ENCODE data around the gene REN. TPM values are rescaled to one million over a fixed set of nuclear protein-coding genes. Genes with fewer than 3 reads are reported as not detected.
A peak's percentile ranks its signal among the peaks of the same experiment; 100 is the strongest.

Gene REN
- total and polyA plus RNA-seq, 2 of the 8 experiments (the other 6 are each of a cell fraction or from before 2014, with no cell fraction given), result 0.05 TPM; not detected in 1

DNA sequence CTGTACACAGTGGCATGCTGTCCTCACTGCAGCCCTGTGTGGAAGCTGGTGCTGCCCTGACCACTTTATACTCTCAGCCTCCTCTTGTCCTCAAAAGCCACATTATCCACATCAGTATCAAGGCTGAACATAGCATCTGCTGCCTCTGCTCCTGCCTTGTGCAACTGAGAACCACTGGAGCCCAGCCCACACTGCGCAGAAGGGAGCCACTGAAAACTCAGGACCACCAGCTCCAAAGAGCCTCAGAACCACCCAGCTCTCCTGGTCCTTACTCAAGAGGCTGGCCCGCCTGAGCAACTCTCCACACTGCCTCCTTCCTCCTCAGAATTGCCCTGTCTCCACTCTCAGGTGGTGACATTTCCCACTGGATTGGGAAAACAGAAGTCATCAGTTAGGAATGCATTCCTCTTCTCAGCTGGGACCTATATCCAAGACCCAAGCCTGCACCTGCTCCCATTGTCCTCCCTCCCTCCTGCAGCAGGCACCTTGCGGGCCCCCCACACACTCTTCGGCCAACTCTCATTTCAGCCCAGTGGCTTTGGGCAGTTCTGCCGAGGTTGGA is 37.1 kb upstream of the REN start (continued):
- TF ChIP-seq, protein P1, sequence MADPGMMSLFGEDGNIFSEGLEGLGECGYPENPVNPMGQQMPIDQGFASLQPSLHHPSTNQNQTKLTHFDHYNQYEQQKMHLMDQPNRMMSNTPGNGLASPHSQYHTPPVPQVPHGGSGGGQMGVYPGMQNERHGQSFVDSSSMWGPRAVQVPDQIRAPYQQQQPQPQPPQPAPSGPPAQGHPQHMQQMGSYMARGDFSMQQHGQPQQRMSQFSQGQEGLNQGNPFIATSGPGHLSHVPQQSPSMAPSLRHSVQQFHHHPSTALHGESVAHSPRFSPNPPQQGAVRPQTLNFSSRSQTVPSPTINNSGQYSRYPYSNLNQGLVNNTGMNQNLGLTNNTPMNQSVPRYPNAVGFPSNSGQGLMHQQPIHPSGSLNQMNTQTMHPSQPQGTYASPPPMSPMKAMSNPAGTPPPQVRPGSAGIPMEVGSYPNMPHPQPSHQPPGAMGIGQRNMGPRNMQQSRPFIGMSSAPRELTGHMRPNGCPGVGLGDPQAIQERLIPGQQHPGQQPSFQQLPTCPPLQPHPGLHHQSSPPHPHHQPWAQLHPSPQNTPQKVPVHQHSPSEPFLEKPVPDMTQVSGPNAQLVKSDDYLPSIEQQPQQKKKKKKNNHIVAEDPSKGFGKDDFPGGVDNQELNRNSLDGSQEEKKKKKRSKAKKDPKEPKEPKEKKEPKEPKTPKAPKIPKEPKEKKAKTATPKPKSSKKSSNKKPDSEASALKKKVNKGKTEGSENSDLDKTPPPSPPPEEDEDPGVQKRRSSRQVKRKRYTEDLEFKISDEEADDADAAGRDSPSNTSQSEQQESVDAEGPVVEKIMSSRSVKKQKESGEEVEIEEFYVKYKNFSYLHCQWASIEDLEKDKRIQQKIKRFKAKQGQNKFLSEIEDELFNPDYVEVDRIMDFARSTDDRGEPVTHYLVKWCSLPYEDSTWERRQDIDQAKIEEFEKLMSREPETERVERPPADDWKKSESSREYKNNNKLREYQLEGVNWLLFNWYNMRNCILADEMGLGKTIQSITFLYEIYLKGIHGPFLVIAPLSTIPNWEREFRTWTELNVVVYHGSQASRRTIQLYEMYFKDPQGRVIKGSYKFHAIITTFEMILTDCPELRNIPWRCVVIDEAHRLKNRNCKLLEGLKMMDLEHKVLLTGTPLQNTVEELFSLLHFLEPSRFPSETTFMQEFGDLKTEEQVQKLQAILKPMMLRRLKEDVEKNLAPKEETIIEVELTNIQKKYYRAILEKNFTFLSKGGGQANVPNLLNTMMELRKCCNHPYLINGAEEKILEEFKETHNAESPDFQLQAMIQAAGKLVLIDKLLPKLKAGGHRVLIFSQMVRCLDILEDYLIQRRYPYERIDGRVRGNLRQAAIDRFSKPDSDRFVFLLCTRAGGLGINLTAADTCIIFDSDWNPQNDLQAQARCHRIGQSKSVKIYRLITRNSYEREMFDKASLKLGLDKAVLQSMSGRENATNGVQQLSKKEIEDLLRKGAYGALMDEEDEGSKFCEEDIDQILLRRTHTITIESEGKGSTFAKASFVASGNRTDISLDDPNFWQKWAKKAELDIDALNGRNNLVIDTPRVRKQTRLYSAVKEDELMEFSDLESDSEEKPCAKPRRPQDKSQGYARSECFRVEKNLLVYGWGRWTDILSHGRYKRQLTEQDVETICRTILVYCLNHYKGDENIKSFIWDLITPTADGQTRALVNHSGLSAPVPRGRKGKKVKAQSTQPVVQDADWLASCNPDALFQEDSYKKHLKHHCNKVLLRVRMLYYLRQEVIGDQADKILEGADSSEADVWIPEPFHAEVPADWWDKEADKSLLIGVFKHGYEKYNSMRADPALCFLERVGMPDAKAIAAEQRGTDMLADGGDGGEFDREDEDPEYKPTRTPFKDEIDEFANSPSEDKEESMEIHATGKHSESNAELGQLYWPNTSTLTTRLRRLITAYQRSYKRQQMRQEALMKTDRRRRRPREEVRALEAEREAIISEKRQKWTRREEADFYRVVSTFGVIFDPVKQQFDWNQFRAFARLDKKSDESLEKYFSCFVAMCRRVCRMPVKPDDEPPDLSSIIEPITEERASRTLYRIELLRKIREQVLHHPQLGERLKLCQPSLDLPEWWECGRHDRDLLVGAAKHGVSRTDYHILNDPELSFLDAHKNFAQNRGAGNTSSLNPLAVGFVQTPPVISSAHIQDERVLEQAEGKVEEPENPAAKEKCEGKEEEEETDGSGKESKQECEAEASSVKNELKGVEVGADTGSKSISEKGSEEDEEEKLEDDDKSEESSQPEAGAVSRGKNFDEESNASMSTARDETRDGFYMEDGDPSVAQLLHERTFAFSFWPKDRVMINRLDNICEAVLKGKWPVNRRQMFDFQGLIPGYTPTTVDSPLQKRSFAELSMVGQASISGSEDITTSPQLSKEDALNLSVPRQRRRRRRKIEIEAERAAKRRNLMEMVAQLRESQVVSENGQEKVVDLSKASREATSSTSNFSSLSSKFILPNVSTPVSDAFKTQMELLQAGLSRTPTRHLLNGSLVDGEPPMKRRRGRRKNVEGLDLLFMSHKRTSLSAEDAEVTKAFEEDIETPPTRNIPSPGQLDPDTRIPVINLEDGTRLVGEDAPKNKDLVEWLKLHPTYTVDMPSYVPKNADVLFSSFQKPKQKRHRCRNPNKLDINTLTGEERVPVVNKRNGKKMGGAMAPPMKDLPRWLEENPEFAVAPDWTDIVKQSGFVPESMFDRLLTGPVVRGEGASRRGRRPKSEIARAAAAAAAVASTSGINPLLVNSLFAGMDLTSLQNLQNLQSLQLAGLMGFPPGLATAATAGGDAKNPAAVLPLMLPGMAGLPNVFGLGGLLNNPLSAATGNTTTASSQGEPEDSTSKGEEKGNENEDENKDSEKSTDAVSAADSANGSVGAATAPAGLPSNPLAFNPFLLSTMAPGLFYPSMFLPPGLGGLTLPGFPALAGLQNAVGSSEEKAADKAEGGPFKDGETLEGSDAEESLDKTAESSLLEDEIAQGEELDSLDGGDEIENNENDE (IDR thresholded peaks at IDR 0.05; ENCODE audit: insufficient replicate concordance, low read length), result no peak
- 0 out of 2 replicates have a peak, but pooled peaks have one; percentile 53 for TF ChIP-seq TCF12 (IDR thresholded peaks at IDR 0.05; ENCODE audit: low read depth, low read length)
- TF ChIP-seq JUN (IDR thresholded peaks at IDR 0.05; ENCODE audit: low read depth, low read length), result no peak
- no peak for TF ChIP-seq RXRA (IDR thresholded peaks at IDR 0.05; ENCODE audit: insufficient read depth, low read depth, low read length)
- no peak for TF ChIP-seq MAFK (IDR thresholded peaks at IDR 0.05; ENCODE audit: low read depth, low read length)
- TF ChIP-seq RFX5 (IDR thresholded peaks at IDR 0.05; ENCODE audit: borderline replicate concordance, low read depth, low read length), result no peak
